Keratinocyte (primary cell): Measurements from ENCODE around the gene SWSAP1. TPM values are rescaled to one million over a fixed set of nuclear protein-coding genes. Genes with fewer than 3 reads are reported as not detected.

Source experiments
- DNase-seq: peaks from one replicate; pipeline ENCODE4 v3.0.0-alpha.2; 2011; ENCODE audit warnings: low read depth, missing footprints, low spot score
- FAIRE-seq: peaks from 2 replicates; lab custom pipeline; 2011; peaks lifted over from hg19 to GRCh38; lab: Jason Lieb, UNC
- H2AFZ ChIP-seq: 2 replicates; pipeline ENCODE4 v1.6.0; 2012; ENCODE audit warnings: low read length, control low read depth, inconsistent platforms; ENCODE audit not compliant: control insufficient read depth
- H3K27ac ChIP-seq: 2 replicates; pipeline ENCODE4 v1.5.1; 2011; ENCODE audit warnings: low read length; ENCODE audit not compliant: control insufficient read depth, insufficient read depth
- H3K27me3 ChIP-seq: 3 replicates; pipeline ENCODE4 v1.6.0; 2011; ENCODE audit warnings: low read length; ENCODE audit not compliant: control insufficient read depth, insufficient read depth; ENCODE audit errors: extremely low read depth
- H3K36me3 ChIP-seq, 2 experiments: 2 replicates in 1 of 2; 3 replicates in 1 of 2; pipeline ENCODE4 v1.5.1; 2011; ENCODE audit warnings: low read length in 2 of 2, mild to moderate bottlenecking in 1 of 2; ENCODE audit not compliant: control insufficient read depth in 2 of 2, insufficient read depth in 2 of 2; ENCODE audit errors: extremely low read depth in 1 of 2
- H3K4me1 ChIP-seq: 3 replicates; pipeline ENCODE4 v1.5.1; 2011; ENCODE audit warnings: low read length; ENCODE audit not compliant: control insufficient read depth, insufficient read depth; ENCODE audit errors: extremely low read depth
- H3K4me2 ChIP-seq: 3 replicates; pipeline ENCODE4 v1.6.0; 2011; ENCODE audit warnings: low read depth, low read length; ENCODE audit not compliant: control insufficient read depth, insufficient read depth; ENCODE audit errors: extremely low read depth
- H3K4me3 ChIP-seq, 3 experiments: fragments of 200-600 bp in 1 of 3; sonication (generic) in 1 of 3; 2 replicates in 2 of 3; 3 replicates in 1 of 3; pipeline ENCODE4 v1.5.1; 2011 to 2016; ENCODE audit warnings: low read length in 3 of 3, mild to moderate bottlenecking in 3 of 3, control low read depth in 2 of 3, inconsistent platforms in 1 of 3, low read depth in 1 of 3, mixed read lengths in 1 of 3, mixed run types in 1 of 3, moderate library complexity in 1 of 3; ENCODE audit not compliant: control insufficient read depth in 2 of 3, insufficient read depth in 2 of 3; ENCODE audit errors: extremely low read depth in 1 of 3
- H3K79me2 ChIP-seq: 2 replicates; pipeline ENCODE4 v1.6.0; 2012; ENCODE audit warnings: low read length; ENCODE audit not compliant: control insufficient read depth, insufficient read depth
- H3K9ac ChIP-seq: 3 replicates; pipeline ENCODE4 v1.6.0; 2011; ENCODE audit warnings: low read length; ENCODE audit not compliant: control insufficient read depth, insufficient read depth; ENCODE audit errors: extremely low read depth
- H3K9me1 ChIP-seq: 3 replicates; pipeline ENCODE4 v1.6.0; 2011; ENCODE audit warnings: low read length; ENCODE audit not compliant: control insufficient read depth, insufficient read depth; ENCODE audit errors: extremely low read depth
- H3K9me3 ChIP-seq: 2 replicates; pipeline ENCODE4 v1.5.1; 2012; ENCODE audit warnings: low read depth, low read length; ENCODE audit not compliant: control insufficient read depth
- H4K20me1 ChIP-seq: 3 replicates; pipeline ENCODE4 v1.6.0; 2011; ENCODE audit warnings: low read length; ENCODE audit not compliant: control insufficient read depth, insufficient read depth; ENCODE audit errors: extremely low read depth
- CTCF ChIP-seq, 3 experiments: IDR thresholded peaks in 1 of 3; conservative IDR thresholded peaks in 1 of 3; optimal IDR thresholded peaks in 1 of 3; 2 replicates in 2 of 3; 3 replicates in 1 of 3; pipeline versions ENCODE3 to v1.5.1; 2011; ENCODE audit warnings: low read length in 3 of 3, mild to moderate bottlenecking in 3 of 3, moderate library complexity in 2 of 3, control low read depth in 1 of 3, inconsistent platforms in 1 of 3; ENCODE audit not compliant: insufficient read depth in 2 of 3; ENCODE audit errors: extremely low read depth in 1 of 3
- EZH2 ChIP-seq: IDR thresholded peaks from one replicate; pipeline ENCODE4 v1.6.1; 2012; ENCODE audit warnings: inconsistent platforms, mild to moderate bottlenecking, low read length, moderate library complexity
- dilution Hi-C: fragments of 300-500 bp; cut with MboI; formaldehyde crosslinking; loops from one replicate; pipeline ENCODE4 v1.7.0; 2020; ENCODE audit warnings: low sequenced_read_pairs; ENCODE audit not compliant: extremely low pct_ligation_motif_present
- polyA plus RNA-seq, 5 experiments: library from polyadenylated mRNA; depleted of rRNA in 3 of 5; stranded (reverse) in 3 of 5; stranded (forward) in 1 of 5; unstranded in 1 of 5; fragments of >200 nt; gene quantifications; 1 replicate in 1 of 5; 2 replicates in 3 of 5; 3 replicates in 1 of 5; pipeline versions ENCODE4 v1.2.1 to v1.2.3, GENCODE V29; 2011 to 2012; ENCODE audit warnings: missing spikeins in 2 of 5, low read depth in 1 of 5, low replicate concordance in 1 of 5

Gene SWSAP1
- polyA plus RNA-seq, 1 donor (not counting 4 experiments of a cell fraction or from before 2014, with no cell fraction given), result 2.1 TPM

- FAIRE-seq (no peak), DNase-seq (no peak)
- no peaks in the 10 kb centered on the region for H3K9me3 ChIP-seq
- dilution Hi-C loops, result no loop called here
- H3K9me1 ChIP-seq, result no peaks in the 10 kb centered on the region
- H3K9ac ChIP-seq, result no peak overlapping the region
- no peak overlapping the region for H3K4me2 ChIP-seq
- H3K27me3 ChIP-seq, result no peaks in the 10 kb centered on the region
- no peak overlapping the region for H3K27ac ChIP-seq
- H3K4me1 ChIP-seq, result no peaks in the 10 kb centered on the region
- no peak overlapping the region for H3K4me3 ChIP-seq
- no peaks in the 10 kb centered on the region for H3K79me2 ChIP-seq
- no peak overlapping the region for H2AFZ ChIP-seq
- H3K36me3 ChIP-seq, result no peaks in the 10 kb centered on the region
- TF ChIP-seq CTCF (optimal IDR thresholded peaks at IDR 0.05 in 1 of 3, IDR thresholded peaks at IDR 0.05 in 1 of 3, conservative IDR thresholded peaks at IDR 0.05 in 1 of 3; ENCODE audit: extremely low read depth in 1 of 3, insufficient read depth in 2 of 3, low read length in 3 of 3), result no peak
- TF ChIP-seq EZH2, result no peak
- no peaks in the 10 kb centered on the region for H4K20me1 ChIP-seq
Measured at GRCh38 chr19:11397089-11397610, 22.7 kb downstream of the SWSAP1 start.

- Histone ChIP-seq H3K9me3 (no peaks in the 10 kb centered on the region), H2AFZ (no peak overlapping the region), H3K9me1 (no peaks in the 10 kb centered on the region), H4K20me1 (no peaks in the 10 kb centered on the region), H3K36me3 (no peaks in the 10 kb centered on the region), H3K9ac (no peak overlapping the region), H3K4me1 (no peaks in the 10 kb centered on the region), H3K4me3 (no peak overlapping the region), H3K4me2 (no peak overlapping the region), H3K27me3 (no peaks in the 10 kb centered on the region), H3K27ac (no peak overlapping the region), H3K79me2 (no peaks in the 10 kb centered on the region)
- dilution Hi-C loops, result no loop called here
- DNase-seq, result no peak
- no peak for FAIRE-seq
- TF ChIP-seq CTCF (optimal IDR thresholded peaks at IDR 0.05 in 1 of 3, IDR thresholded peaks at IDR 0.05 in 1 of 3, conservative IDR thresholded peaks at IDR 0.05 in 1 of 3; ENCODE audit: extremely low read depth in 1 of 3, insufficient read depth in 2 of 3, low read length in 3 of 3) (no peak), EZH2 (no peak)
Measured at GRCh38 chr19:11399667-11400066, 25.2 kb downstream of the SWSAP1 start.
